ENCODE measurements around the gene TMED8.

The TMED8 gene

GRCh38 chr14:77290705-77291104, 86.2 kb downstream of the TMED8 start:
- no peak for TF ChIP-seq CTCF (conservative IDR thresholded peaks at IDR 0.05)
- no peak overlapping the region for H3K27ac ChIP-seq

GRCh38 chr14:77286576-77286975, 90.3 kb downstream of the TMED8 start:
- TF ChIP-seq CTCF (conservative IDR thresholded peaks at IDR 0.05) = no peak
- H3K27ac ChIP-seq = no peak overlapping the region

Data from VCaP (cell line).